Esophagus (tissue), 2 donors: ENCODE results near the gene ANKRD33B. TPM values are rescaled to one million over a fixed set of nuclear protein-coding genes. Genes with fewer than 3 reads are reported as not detected.
"Not testable (repeated sequence)": the region's sequence is repeated elsewhere in the genome, so short reads cannot be mapped to it uniquely, and the experiment has no call there.

Experiments used
- H3K27ac ChIP-seq, 2 donors: one replicate each; pipeline ENCODE4 v1.5.1; 2013; ENCODE audit warnings: low read depth in 2 of 2, mild to moderate bottlenecking in 2 of 2, inconsistent platforms in 1 of 2, low read length in 1 of 2, moderate library complexity in 1 of 2
- H3K27me3 ChIP-seq, 2 donors: one replicate each; pipeline ENCODE4 v1.6.1; 2013; ENCODE audit warnings: low read length in 2 of 2, control low read depth in 1 of 2, mild to moderate bottlenecking in 1 of 2; ENCODE audit not compliant: insufficient read depth in 2 of 2, control insufficient read depth in 1 of 2
- H3K36me3 ChIP-seq, 2 donors: one replicate each; pipeline ENCODE4 v1.6.1; 2013; ENCODE audit warnings: low read length in 1 of 2; ENCODE audit not compliant: control insufficient read depth in 2 of 2, insufficient read depth in 2 of 2
- H3K4me1 ChIP-seq, 2 donors: one replicate each; pipeline ENCODE4 v1.6.1; 2013; ENCODE audit warnings: low read length in 1 of 2; ENCODE audit not compliant: control insufficient read depth in 2 of 2, insufficient read depth in 2 of 2
- H3K4me3 ChIP-seq, 2 donors: one replicate each; pipeline ENCODE4 v1.5.1; 2013; ENCODE audit warnings: low read length in 2 of 2, mild to moderate bottlenecking in 2 of 2, low read depth in 1 of 2, moderate library complexity in 1 of 2
- H3K9me3 ChIP-seq, 2 donors: one replicate each; pipeline ENCODE4 v1.6.1; 2013; ENCODE audit warnings: mild to moderate bottlenecking in 2 of 2, low read depth in 1 of 2, low read length in 1 of 2, moderate library complexity in 1 of 2; ENCODE audit not compliant: control insufficient read depth in 2 of 2, insufficient read depth in 1 of 2
- WGBS, 2 donors: extraction: QIAGEN DNeasy Blood & Tissue Kit; methylation state at CpG; one replicate each; pipeline ENCODE4 v1.1.7; 2013; 5-methylcytosine and 5-hydroxymethylcytosine counted together
- polyA plus RNA-seq, 2 donors: library from polyadenylated mRNA; stranded (reverse); fragments of 200-250 nt; gene quantifications; one replicate each; pipeline ENCODE4 v1.2.3, GENCODE V29; 2013
- donor health status: healthy with polysubstance abuse.
- donor health status: Bipolar disorder and iron deficiency.

Gene ANKRD33B
- polyA plus RNA-seq, 2 donors = 0.55 to 1.3 TPM

- H3K4me1 ChIP-seq = peaks cover 2 to 8% of the 10 kb centered on the region in 2 donors
- no peak overlapping the region for H3K27ac ChIP-seq
- no peak overlapping the region for H3K4me3 ChIP-seq
- 97 to 100% methylated on average over 1 of the region's 1 CpG for WGBS, 2 donors
- no peaks in the 10 kb centered on the region for H3K36me3 ChIP-seq
- no peaks in the 10 kb centered on the region for H3K27me3 ChIP-seq
- H3K9me3 ChIP-seq = no peaks in the 10 kb centered on the region
Observed at GRCh38 chr5:10599113-10599512, 35.2 kb downstream of the ANKRD33B start.

- Histone ChIP-seq H3K27ac (no peak overlapping the region), H3K9me3 (no peaks in the 10 kb centered on the region), H3K4me3 (no peak overlapping the region), H3K27me3 (no peaks in the 10 kb centered on the region), H3K36me3 (no peaks in the 10 kb centered on the region), H3K4me1 (peaks cover 2 to 7% of the 10 kb centered on the region in 2 donors)
Observed at GRCh38 chr5:10599862-10600284, 36.0 kb downstream of the ANKRD33B start.

GRCh38 chr5:10600626-10601245 lies 36.9 kb downstream of the ANKRD33B start:
- 72 to 78% methylated on average over 5 of the region's 5 CpGs for WGBS, 2 donors
- Histone ChIP-seq H3K36me3 (no peaks in the 10 kb centered on the region), H3K9me3 (no peaks in the 10 kb centered on the region), H3K4me3 (no peak overlapping the region), H3K27ac (peak overlapping the region in 1 of 2 donors; percentile 19), H3K4me1 (peaks cover 2 to 4% of the 10 kb centered on the region in 2 donors), H3K27me3 (no peaks in the 10 kb centered on the region)

GRCh38 chr5:10601246-10602030 lies 37.6 kb downstream of the ANKRD33B start:
- peak overlapping the region; percentile 44 to 75 for H3K27ac ChIP-seq
- no peaks in the 10 kb centered on the region for H3K27me3 ChIP-seq
- WGBS, 2 donors = 16 to 27% methylated on average over 19 of the region's 19 CpGs
- peaks cover 2 to 4% of the 10 kb centered on the region in 2 donors for H3K4me1 ChIP-seq
- H3K4me3 ChIP-seq = no peak overlapping the region
- no peaks in the 10 kb centered on the region for H3K9me3 ChIP-seq
- no peaks in the 10 kb centered on the region for H3K36me3 ChIP-seq

- H3K36me3 ChIP-seq = no peaks in the 10 kb centered on the region
- no peaks in the 10 kb centered on the region for H3K9me3 ChIP-seq
- no peak overlapping the region for H3K4me3 ChIP-seq
- H3K27me3 ChIP-seq = no peaks in the 10 kb centered on the region
- peaks cover 2 to 4% of the 10 kb centered on the region in 2 donors for H3K4me1 ChIP-seq
- peak overlapping the region; percentile 44 to 75 for H3K27ac ChIP-seq
- WGBS, 2 donors = 64 to 70% methylated on average over 15 of the region's 15 CpGs
Observed at GRCh38 chr5:10602031-10602806, 38.3 kb downstream of the ANKRD33B start.

- Histone ChIP-seq H3K27me3 (no peaks in the 10 kb centered on the region), H3K4me3 (no peak overlapping the region), H3K4me1 (peaks cover 2 to 4% of the 10 kb centered on the region in 2 donors), H3K27ac (no peak overlapping the region), H3K36me3 (no peaks in the 10 kb centered on the region), H3K9me3 (no peaks in the 10 kb centered on the region)
- 87 to 91% methylated on average over 6 of the region's 6 CpGs for WGBS, 2 donors
Observed at GRCh38 chr5:10604975-10605374, 41.1 kb downstream of the ANKRD33B start.

GRCh38 chr5:10606632-10607022 lies 42.8 kb downstream of the ANKRD33B start:
- not testable (repeated sequence) for H3K27ac ChIP-seq, H3K4me1 ChIP-seq, H3K4me3 ChIP-seq, H3K27me3 ChIP-seq, H3K9me3 ChIP-seq, H3K36me3 ChIP-seq
- 90 to 91% methylated on average over 9 of the region's 9 CpGs for WGBS, 2 donors

- Histone ChIP-seq H3K4me1 (no peaks in the 10 kb centered on the region), H3K27ac (no peak overlapping the region), H3K27me3 (no peaks in the 10 kb centered on the region), H3K36me3 (no peaks in the 10 kb centered on the region), H3K9me3 (no peaks in the 10 kb centered on the region), H3K4me3 (no peak overlapping the region)
- 51 to 63% methylated on average over 13 of the region's 13 CpGs for WGBS, 2 donors
Observed at GRCh38 chr5:10607023-10607665, 43.3 kb downstream of the ANKRD33B start.

GRCh38 chr5:10607666-10608073 lies 43.8 kb downstream of the ANKRD33B start:
- H3K36me3 ChIP-seq = no peaks in the 10 kb centered on the region
- no peak overlapping the region for H3K4me3 ChIP-seq
- H3K4me1 ChIP-seq = no peaks in the 10 kb centered on the region
- H3K27me3 ChIP-seq = no peaks in the 10 kb centered on the region
- H3K27ac ChIP-seq = peak overlapping the region in 1 of 2 donors; percentile 15
- WGBS, 2 donors = 39 to 51% methylated on average over 5 of the region's 5 CpGs
- no peaks in the 10 kb centered on the region for H3K9me3 ChIP-seq
